MG63 (cell line): ENCODE results near the gene ADGB. TPM values are rescaled to one million over a fixed set of nuclear protein-coding genes. Genes with fewer than 3 reads are reported as not detected.
A peak's percentile ranks its signal among the peaks of the same experiment; 100 is the strongest.

ENCODE experiments used
- DNase-seq: peaks from one replicate; pipeline ENCODE4 v3.0.0-alpha.2; 2020
- H3K27me3 ChIP-seq: fragments of 250-450 bp; sonication (Bioruptor Pico); 2 replicates; pipeline ENCODE4 v1.5.1; 2020; ENCODE audit warnings: mild to moderate bottlenecking, moderate library complexity
- H3K36me3 ChIP-seq: fragments of 250-450 bp; sonication (Bioruptor Pico); 2 replicates; pipeline ENCODE4 v1.5.1; 2020; ENCODE audit warnings: mild to moderate bottlenecking, moderate library complexity
- H3K4me3 ChIP-seq: fragments of 250-450 bp; sonication (Bioruptor Pico); 2 replicates; pipeline ENCODE4 v1.5.1; 2020; ENCODE audit warnings: mild to moderate bottlenecking, moderate library complexity
- H3K9me3 ChIP-seq: fragments of 250-450 bp; sonication (Bioruptor Pico); 2 replicates; pipeline ENCODE4 v1.5.1; 2020; ENCODE audit warnings: mild to moderate bottlenecking, moderate library complexity
- total RNA-seq: library from RNA; depleted of rRNA; stranded (reverse); fragments of >200 nt; shearing (Covaris generic); gene quantifications from 2 replicates; pipeline ENCODE4 v1.2.3, GENCODE V29; 2014; ENCODE audit warnings: low replicate concordance

Gene ADGB
- total RNA-seq, 1 experiment from 2014 or later = not detected

DNA sequence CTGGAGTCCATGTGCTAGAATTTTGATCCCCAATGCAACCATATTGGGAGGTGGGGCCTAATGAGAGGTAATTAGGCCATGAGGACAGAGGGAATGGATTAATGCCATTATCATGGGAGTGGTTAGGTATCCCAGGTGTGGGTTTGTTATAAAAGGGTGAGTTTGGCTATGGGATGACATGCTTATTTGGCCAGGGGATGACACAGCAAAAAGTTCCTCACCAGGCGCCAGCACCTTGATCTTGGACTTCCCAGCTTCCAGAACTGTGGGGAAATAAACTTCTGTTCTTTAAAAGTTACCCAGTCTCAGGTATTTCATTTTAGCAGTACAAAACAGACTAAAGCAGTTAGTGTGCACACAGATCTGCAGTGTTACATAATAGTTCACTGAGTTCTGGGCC is 84.1 kb downstream of the ADGB start:
- Histone ChIP-seq H3K9me3 (no peaks in the 10 kb centered on the region), H3K36me3 (no peaks in the 10 kb centered on the region), H3K4me3 (no peak overlapping the region), H3K27me3 (no peaks in the 10 kb centered on the region)
- no peak for DNase-seq

DNA sequence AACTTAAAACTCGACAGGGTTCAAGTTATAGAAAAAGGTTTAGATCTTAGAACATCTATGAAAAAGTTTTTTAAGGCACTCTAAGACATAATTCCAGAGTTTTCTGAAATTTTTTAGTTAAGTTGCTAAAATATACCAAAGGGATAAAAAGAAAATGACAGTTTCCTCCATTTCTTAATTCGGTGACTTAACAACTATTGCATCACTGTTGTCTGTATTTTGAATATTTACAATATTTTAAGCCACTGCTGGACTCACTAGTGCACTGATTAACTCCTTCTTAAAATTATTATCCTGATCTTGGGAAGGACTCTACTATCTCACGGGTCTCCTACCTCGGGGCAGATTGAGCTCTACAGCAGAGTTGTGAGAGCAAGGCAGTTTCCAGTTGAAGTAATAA is 91.0 kb downstream of the ADGB start:
- no peaks in the 10 kb centered on the region; the same call in 1 of the 2 replicates for H3K27me3 ChIP-seq
- no peaks in the 10 kb centered on the region for H3K9me3 ChIP-seq
- no peaks in the 10 kb centered on the region for H3K36me3 ChIP-seq
- no peak overlapping the region for H3K4me3 ChIP-seq
- DNase-seq = no peak

DNA sequence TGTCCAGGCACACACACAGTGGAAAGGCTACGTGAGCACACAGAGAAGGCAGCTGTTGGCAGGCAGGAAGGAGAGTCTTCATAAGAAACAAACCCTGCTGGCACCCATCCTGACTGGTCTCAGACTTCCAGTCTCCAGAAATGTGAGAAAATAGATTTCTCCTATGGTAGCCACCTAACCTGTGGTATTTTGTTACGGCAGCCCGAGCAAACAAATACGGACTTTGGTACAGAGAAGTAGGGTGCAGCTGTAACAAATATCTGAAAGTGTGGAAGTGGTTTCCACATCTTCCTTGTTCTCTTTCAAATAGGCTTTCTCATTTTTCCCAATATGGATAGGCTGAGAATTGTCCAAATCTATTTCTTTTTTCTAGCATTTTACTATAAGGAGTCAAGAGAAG is 94.6 kb downstream of the ADGB start:
- no peaks in the 10 kb centered on the region for H3K36me3 ChIP-seq

DNA sequence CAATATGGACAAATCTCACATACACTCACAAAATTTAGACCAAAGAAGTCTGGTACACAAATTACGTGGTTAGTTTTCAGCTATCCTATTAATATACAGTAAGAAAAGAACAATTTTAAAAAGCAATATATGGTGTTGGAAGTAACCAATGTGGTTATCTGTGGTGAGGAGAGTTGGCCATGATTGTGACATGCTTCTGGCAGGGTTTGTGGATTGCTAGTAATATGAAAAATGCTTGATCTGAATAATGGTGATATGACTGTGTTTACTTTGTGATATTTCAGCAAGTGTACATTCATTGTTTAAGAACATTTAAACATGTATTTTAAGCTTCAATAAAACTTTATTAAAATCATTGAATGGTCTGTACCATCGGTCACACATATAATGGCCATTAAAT is 99.1 kb downstream of the ADGB start:
- no peaks in the 10 kb centered on the region for H3K9me3 ChIP-seq
- peaks cover 8% of the 10 kb centered on the region; the same call in 1 of the 2 replicates for H3K27me3 ChIP-seq
- H3K36me3 ChIP-seq = no peaks in the 10 kb centered on the region
- DNase-seq = no peak
- no peak overlapping the region for H3K4me3 ChIP-seq

More for the DNA sequence above, 94.6 kb downstream of the ADGB start:
- H3K4me3 ChIP-seq = no peak overlapping the region
- H3K27me3 ChIP-seq = no peaks in the 10 kb centered on the region; the same call in 1 of the 2 replicates
- H3K9me3 ChIP-seq = no peaks in the 10 kb centered on the region
- no peak for DNase-seq

DNA sequence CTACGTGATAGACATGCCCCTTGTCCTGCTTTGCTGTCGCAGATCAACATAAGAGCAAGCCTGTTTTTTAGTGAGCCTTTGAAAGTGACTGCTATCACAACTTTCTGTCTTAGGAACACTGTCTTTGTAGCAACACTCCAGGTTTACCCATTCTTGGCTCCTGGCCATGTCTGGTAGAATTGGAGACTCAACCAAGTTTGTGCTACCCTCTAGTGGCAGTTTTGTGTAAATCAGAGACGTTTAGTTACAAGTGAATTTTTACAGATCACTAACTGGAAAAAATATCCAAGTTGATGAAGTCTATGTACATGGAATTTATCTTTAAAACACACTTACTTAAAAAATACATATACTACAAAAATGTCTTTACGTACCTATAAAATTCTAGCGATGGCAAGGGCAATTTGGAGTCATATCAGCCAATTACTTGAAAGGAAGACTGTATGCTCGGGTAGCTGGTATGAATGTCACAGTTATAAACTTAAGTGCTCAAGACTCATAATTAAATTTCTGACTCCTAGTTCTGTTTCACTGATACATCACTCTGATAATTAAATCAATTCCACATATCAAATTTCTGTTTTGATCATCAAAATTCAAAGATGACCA is 101.4 kb downstream of the ADGB start:
- H3K27me3 ChIP-seq = peaks cover 8% of the 10 kb centered on the region; the same call in 1 of the 2 replicates
- peak; percentile 40 for DNase-seq
- no peak overlapping the region for H3K4me3 ChIP-seq
- no peaks in the 10 kb centered on the region for H3K9me3 ChIP-seq
- H3K36me3 ChIP-seq = no peaks in the 10 kb centered on the region

DNA sequence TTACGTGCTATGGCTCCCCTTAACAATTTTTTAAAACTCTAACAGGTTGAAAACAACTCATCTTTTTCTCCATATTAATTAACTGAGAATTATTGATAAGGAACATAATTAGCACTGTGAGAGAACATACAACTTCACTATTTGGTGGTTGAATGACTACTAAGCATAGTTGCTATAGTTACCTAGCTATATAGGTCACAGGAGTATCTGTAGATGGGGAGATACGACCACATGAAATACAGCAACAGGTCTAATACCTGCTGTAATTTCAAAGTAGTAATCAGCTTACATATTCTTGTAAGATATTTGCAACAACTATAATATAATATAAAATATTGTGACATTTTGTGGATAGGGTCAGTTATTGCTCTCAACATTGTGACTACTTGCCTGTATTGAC is 102.9 kb downstream of the ADGB start:
- Histone ChIP-seq H3K4me3 (no peak overlapping the region), H3K9me3 (no peaks in the 10 kb centered on the region), H3K36me3 (no peaks in the 10 kb centered on the region), H3K27me3 (peaks cover 8% of the 10 kb centered on the region; the same call in 1 of the 2 replicates)
- DNase-seq = no peak

DNA sequence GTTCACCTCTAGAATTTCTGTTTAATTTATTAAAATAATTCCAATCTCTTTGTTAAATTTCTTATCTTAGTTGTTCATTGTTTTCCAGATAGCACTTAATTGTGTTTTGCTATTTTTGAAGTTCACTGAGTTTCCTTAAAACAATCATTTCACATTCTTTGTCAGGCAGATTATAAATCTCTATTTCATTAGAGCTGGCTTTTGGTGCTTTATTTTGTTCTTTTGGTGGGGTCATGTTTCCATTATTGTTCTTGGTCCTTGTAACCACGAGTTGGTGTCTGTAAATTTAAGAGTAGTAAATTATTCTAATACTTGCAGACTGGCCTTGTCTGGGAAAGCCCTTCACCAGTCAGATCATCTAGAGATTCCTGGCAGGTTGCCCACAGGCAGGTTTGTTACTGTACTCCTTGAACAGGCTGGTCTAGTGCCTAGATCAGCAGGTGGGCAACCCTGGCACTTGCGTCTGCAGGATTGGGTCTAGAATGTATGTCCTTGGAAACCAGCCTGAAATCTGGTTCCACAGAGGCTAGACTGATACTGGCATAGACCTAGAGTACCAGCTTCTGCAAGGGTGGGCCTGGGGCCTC is 110.4 kb downstream of the ADGB start:
- H3K4me3 ChIP-seq = no peak overlapping the region
- DNase-seq = no peak
- H3K27me3 ChIP-seq = peaks cover 2% of the 10 kb centered on the region; the same call in 1 of the 2 replicates
- H3K9me3 ChIP-seq = no peaks in the 10 kb centered on the region
- H3K36me3 ChIP-seq = no peaks in the 10 kb centered on the region

DNA sequence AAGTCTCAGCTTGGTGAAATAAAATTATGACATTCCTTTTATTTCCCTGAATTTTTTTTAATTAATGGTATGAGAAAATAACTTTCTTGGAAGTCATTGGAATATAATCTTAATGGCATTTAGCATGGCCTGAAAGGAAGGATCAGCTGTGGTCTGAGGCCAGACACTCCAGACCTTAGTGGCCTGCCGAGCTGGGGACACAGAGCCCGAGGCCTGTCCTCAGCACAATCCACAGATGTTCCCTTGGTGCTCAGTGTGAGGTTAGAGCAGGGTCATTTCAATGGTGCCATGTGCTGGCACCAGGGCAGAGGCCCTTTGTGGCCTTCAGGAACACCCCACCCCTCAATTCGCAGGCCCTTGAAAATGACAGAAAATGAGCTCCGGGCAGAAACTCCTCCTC is 120.6 kb downstream of the ADGB start:
- no peak for DNase-seq
- Histone ChIP-seq H3K36me3 (no peaks in the 10 kb centered on the region), H3K27me3 (no peaks in the 10 kb centered on the region), H3K9me3 (no peaks in the 10 kb centered on the region), H3K4me3 (no peak overlapping the region)

DNA sequence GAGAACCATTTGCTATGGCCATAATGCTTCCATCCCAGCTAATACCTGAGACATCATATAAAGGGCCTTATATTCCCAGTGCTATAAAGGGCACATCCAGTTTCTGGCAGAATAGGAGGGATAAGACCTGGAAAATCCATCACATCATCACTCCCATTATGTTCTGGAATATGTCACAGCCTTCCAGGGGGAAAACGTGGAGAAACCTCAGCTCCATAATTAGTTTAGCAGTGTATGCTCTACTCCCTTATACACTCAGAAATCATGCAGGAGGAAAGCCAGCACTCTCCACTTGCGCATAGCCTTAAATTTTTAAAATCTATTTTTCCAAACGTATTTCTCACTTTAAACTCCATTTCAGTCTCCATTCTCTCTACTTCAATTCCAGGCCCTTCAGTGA is 140.9 kb downstream of the ADGB start:
- no peak for DNase-seq
- Histone ChIP-seq H3K4me3 (no peak overlapping the region), H3K27me3 (peaks cover 9% of the 10 kb centered on the region)

DNA sequence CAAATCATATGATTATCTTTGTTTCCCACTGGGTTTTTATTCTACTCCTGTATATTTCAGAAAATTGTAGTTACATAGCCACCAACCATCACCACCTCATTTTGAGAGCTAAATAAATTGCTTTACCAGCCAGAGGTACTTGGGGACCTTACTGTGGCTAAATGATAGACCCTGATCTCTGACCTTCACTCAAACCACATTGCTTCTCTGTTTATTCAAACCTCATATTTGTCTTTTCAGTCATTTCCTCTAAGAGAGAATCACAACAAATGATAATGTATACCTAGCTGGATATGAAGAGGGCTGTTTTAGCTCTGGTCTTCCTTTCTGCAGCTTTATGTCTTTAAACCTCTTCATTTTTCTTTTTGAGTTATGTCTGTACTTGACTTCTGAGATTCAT is 142.8 kb downstream of the ADGB start:
- Histone ChIP-seq H3K9me3 (no peaks in the 10 kb centered on the region), H3K27me3 (no peaks in the 10 kb centered on the region)

More for the DNA sequence above, 140.9 kb downstream of the ADGB start:
- Histone ChIP-seq H3K9me3 (no peaks in the 10 kb centered on the region), H3K36me3 (no peaks in the 10 kb centered on the region)

DNA sequence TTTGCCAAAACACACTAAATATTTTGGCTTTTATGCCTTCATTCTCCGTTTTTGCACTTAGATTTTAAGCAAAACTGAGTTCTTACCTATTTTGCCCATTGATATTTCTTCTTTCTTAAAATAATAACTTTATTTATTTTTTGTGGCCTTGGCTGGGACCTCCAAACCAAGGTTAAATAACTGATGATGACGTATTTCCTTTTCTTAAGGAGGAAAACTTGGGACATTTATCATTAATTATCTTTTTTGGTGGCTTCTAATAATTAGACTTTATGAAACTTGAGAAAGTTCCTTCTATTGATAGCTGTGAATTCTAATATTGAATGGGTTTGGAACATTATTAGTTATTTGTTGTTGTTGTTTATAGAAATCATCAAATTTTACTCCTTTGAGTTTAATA is 154.5 kb downstream of the ADGB start:
- no peaks in the 10 kb centered on the region for H3K36me3 ChIP-seq
- no peaks in the 10 kb centered on the region for H3K9me3 ChIP-seq
- peaks cover 6% of the 10 kb centered on the region for H3K27me3 ChIP-seq
- no peak for DNase-seq
- no peak overlapping the region for H3K4me3 ChIP-seq

More for the DNA sequence above, 142.8 kb downstream of the ADGB start:
- Histone ChIP-seq H3K36me3 (no peaks in the 10 kb centered on the region), H3K4me3 (no peak overlapping the region)
- DNase-seq = no peak

DNA sequence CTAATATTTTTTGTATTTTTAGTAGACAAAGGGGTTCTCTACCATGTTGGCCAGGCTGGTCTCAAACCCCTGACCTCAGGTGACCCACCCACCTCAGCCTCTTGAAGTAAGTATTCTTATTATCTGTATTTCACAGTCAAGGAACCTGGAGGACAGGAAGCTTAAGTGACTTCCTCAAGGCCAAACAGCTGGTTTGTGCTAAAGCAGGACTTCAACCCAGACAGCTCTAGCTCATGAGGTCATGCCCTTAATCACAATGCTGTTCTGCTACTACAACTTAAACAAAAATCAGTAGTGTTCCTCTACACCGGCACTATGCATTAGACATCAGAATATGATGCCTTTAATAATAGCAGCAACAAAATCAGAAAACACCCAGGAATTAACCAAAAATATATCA is 168.9 kb downstream of the ADGB start:
- Histone ChIP-seq H3K9me3 (no peaks in the 10 kb centered on the region), H3K27me3 (no peaks in the 10 kb centered on the region; the same call in 1 of the 2 replicates)
- no peak for DNase-seq

DNA sequence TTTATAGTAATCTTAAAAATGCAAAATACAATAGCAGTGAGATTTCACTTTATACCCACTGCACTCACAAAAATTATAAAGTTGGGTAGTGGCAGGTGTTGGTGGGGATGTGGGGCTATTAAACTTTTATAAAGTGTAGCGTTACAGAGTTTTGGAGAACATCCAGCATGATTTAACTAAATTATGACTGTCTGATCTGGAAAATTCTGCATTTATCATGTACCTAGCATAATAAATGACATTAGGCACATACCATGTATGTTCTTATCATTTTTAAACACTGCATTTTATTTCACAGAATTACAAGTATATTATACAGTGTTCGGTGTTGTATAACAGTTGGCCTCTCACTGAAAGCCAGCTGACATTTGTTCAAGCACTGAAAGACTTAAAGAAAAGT is 169.9 kb downstream of the ADGB start:
- DNase-seq = no peak
- no peaks in the 10 kb centered on the region for H3K36me3 ChIP-seq
- no peak overlapping the region for H3K4me3 ChIP-seq
- H3K9me3 ChIP-seq = no peaks in the 10 kb centered on the region
- no peaks in the 10 kb centered on the region; the same call in 1 of the 2 replicates for H3K27me3 ChIP-seq

More for the DNA sequence above, 168.9 kb downstream of the ADGB start:
- Histone ChIP-seq H3K36me3 (no peaks in the 10 kb centered on the region), H3K4me3 (no peak overlapping the region)

DNA sequence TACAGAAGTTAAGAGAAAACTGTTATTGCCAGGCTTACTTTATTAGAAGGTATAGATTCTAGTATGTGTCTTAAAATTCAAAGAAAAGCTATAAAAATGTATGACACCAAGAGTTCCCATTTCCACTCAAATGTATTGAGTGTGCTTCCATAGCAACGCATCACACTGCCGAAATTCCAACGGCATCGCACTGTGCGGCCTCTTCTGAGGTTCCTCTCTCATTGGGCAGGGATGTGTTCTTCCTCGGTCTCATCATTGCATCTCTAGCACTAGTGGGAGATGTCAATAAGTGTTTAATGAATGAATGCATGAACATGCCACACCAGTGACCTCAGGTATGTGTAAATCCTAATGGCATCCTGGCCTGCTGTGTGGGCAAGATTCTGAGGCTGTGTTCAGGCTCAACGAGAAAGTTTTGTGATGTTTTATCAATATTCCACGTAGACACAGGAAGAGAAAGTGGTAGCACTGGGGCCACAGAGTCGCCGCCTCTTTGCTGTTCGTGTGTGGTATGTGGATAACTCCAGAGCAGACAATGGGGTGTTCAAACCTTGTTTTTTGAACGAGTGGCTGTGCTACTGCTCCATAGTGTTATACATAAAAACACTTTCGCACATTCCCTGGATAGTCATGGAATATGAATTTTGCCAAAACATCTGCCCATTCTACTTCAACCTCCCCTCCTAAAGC is 171.6 kb downstream of the ADGB start:
- DNase-seq = no peak
- Histone ChIP-seq H3K4me3 (no peak overlapping the region), H3K9me3 (no peaks in the 10 kb centered on the region), H3K36me3 (no peaks in the 10 kb centered on the region), H3K27me3 (no peaks in the 10 kb centered on the region; the same call in 1 of the 2 replicates)

DNA sequence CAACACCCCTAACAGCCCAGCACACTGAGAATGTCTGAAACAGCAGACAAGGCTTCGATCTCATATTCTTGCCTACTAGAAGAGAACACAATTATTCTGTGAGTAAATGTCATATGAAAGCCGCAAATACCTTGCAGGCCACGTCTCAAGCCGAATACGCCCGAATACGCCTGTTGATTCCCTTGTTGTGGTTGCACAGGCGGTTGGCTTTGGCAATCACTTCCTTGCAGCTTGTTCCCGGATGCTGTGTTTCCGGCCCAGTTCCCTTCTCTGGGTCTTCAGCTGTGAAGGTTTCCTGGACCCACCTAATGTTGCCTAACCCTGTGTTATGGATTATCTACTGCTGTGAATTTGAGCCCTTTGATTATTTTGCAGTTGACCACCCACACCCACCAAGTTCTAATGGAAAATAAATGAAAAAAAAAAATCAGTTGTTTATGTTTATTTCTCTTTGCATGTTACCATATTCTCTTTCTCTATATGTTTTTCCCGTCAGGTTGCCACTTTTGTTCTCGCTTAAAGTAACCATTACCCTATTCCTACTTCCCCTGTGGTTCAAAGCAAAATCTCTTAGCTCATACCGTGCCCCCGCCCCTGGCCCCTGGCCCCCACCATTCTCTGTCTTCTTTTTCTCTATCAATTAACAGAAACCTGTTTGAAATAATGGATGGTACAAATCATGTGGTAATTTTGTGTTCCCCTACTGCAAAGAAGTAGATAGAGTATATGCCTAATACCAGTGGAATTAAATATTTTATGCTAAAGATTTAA is 172.4 kb downstream of the ADGB start:
- Histone ChIP-seq H3K36me3 (no peaks in the 10 kb centered on the region), H3K27me3 (no peaks in the 10 kb centered on the region; the same call in 1 of the 2 replicates), H3K9me3 (no peaks in the 10 kb centered on the region), H3K4me3 (no peak overlapping the region)
- DNase-seq = no peak

DNA sequence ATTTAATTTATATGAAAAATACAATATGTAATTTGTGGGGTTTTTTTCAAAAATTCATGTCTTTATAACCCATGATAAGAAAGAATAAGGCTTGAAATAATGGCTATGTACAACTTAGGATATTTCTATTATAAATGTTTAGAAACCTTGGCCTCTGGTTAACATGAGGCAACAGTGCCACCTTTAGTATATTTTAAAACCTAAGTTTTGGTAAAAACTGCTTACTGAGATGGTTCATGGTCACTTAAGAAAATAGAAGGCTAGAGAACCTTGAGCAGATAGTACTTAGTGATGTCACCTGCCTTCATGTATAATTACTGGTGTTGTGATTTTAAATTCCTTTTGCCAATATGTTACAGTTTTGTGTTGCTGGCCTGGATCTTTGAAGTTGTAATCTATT is 176.4 kb downstream of the ADGB start:
- Histone ChIP-seq H3K36me3 (no peaks in the 10 kb centered on the region), H3K27me3 (no peaks in the 10 kb centered on the region), H3K9me3 (no peaks in the 10 kb centered on the region), H3K4me3 (no peak overlapping the region)
- DNase-seq = no peak

DNA sequence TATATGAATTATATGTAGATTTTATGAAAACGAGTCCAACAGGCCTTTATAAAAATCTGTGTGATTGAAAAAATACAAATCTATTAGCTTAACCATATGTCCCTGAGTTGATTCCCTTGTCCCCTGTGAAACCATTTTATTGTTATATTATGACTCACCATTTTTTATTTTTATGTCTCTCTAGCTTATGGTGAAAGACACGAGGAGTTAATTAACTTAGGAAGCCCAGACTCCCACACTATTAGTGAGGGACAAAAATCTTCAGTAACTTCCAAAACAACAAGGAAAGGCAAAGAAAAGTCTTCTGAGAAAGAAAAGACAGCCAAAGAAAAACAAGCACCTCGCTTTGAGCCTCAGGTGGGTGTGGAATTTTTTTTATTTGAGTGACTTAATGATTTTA is 183.1 kb downstream of the ADGB start:
- no peak for DNase-seq
- Histone ChIP-seq H3K4me3 (no peak overlapping the region), H3K36me3 (no peaks in the 10 kb centered on the region), H3K9me3 (no peaks in the 10 kb centered on the region), H3K27me3 (no peaks in the 10 kb centered on the region)
